ENCODE data around the gene DHRS4.

DHRS4 gene

DNA sequence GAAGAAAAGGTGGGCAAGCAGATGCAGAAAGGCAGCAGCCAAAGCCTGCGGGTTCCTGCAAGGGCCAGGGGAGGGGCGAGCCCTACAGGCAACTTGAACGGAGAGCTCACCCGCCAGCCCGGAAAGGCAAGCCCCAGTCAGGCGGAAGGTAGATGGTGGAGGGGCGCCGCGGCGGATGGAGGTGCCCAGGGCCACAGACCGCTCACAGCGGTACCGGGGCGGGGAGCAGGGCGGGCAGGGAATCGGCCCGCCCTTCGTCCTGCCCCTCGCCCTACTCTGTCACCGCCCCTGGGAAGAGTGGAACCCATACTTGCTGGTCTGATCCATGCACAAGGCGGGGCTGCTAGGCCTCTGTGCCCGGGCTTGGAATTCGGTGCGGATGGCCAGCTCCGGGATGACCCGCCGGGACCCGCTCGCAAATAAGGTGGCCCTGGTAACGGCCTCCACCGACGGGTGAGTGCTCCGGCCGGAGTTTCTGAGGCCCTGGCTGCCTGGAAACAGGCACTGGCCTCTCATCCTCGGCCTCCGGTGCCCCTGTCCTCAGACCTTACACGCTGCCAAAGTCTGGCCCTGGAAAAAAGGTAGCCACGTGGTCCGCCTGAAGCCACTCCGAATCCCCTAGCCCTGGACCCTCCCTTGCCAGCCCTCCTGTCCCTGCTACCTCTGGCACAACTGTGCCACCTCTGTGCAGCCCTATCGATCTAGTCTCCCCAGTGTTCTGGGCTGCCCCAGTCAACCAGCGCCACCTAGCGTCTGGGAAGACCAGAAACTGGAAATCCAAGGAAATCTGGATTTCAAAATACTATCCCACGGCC lies at the start of gene DHRS4:
DHRS4 (plus strand) TSS at position 307 of the 815 bp plus-strand sequence; CDS start at position 326, 19 bp downstream.
- peak; percentile 87 for DNase-seq

DNA sequence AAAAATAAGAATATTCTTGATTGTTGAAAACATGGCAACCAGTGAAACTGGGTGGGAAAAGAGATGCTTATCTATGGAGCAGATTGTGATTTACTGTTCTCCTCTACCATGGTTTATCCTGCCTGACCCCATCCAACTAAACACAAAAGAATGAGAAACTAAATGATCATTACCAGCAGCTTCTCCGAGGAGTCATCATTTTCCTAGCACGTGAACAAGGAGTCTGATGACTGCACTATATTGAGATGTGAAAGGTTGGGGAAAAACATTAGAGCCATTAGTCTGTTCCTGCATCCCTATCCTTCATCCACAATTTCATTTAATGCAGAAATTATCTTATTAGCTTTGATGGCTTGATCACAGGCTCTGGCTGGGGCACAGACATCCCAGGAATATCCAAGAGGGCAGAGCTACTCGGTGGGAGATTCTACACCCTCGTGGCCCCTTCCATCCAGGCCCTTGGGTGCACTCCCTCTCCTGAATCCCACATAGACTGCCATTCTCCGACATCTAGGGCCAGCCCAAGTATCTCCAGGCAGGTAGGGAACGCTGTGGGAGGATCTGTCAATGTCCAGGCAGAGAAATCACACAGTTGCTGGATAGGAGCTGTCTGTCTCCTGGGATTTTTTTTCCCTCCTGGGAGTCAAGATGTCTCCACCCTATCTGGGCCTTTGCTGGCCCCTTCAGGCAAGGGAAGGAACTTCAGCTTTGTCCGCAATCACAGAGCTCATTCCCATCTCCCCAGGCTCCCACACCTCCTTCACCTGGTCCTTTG lies 43.3 kb upstream of the DHRS4 start:
- peak; percentile 30 for DNase-seq

DNA sequence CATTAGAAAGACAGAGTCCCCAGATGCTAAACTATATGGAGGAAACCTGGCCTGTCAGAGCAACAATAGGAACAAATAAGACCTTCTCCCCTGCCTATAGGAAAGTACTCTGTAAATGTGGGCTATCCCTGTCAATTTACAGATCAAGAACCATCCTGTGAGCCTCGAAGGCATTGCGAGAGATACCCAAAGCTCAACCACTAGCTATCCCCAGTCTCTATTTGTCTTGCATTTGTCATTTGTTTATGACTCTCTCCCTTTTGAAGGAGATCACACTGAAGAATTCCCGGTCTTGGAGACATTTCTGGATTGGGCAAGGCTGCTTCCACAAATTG lies 42.7 kb upstream of the DHRS4 start:
- no peak for DNase-seq

DNA sequence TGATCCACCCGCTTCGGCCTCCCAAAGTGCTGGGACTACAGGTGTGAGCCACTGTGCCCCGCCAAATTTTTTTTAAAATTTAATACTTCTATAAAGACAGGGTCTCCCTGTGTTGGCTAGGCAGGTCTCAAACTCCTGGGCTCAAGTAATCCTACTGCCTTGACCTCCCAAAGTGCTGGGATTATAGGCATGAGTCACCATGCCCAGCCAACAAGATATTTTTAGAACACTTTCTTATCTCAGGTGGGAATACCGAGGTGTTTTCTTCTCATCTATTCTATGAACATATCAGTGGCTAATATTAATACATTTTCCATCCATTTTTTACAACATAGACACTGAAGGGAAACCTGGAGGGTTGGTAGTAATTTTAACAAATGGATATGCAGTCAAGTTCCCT lies 38.0 kb upstream of the DHRS4 start:
- no peak for DNase-seq

DNA sequence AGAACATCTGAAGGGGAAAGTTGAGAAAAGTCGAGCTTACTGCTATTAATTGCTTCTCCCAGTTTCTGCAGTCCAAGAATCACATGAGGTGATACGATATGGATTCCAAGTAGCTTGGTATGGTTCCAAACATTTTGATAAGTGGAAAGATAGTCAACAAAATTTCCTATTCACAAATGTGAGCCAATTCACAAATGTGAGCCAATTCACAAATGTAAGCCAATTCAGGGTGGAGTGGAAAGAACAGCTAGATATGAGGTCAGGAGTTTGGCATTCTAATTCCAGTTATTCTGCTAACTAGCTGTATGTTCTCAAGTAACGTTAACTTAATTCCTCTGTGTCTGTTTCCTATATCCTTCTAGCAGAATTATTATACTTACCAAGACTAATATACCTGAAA lies 37.6 kb upstream of the DHRS4 start:
- DNase-seq, result no peak

DNA sequence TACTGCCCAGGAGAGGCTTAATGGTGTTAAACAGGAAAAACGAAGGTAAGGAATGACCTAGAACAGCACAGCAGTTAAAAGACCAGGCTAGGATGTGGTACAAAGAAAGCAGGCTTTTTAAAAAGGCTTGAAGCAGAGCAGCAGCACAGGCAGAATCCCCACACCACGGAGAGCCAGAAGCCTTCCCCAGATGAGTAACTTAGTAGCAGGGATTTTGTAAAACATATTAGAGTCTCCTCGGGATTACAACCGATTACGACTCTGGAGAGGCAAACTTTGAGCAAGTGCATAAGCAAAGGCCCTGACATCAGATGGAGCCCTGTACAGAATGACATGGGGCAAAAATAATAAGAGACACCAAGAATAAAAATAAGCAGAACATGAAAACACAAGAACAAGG lies 37.1 kb upstream of the DHRS4 start:
- no peak for DNase-seq

DNA sequence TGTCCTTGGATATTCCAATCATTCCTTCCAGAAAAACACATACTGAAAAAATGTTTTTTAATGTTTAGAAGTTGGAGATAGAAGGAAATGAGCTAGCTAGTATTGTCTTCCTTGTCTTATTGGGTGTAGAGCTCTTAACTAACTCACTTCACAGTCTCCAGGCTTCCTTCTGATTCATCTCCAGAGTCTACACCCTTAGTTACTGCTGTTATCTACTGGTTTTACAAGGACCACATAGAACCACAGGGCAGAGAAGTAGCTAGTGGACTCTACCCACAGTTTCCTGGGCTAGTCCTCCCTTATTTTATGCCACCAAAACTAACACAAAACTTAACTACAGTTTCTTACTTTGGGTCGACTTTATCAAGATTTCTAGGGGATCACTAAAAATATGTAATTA lies 31.0 kb upstream of the DHRS4 start:
- DNase-seq, result no peak

DNA sequence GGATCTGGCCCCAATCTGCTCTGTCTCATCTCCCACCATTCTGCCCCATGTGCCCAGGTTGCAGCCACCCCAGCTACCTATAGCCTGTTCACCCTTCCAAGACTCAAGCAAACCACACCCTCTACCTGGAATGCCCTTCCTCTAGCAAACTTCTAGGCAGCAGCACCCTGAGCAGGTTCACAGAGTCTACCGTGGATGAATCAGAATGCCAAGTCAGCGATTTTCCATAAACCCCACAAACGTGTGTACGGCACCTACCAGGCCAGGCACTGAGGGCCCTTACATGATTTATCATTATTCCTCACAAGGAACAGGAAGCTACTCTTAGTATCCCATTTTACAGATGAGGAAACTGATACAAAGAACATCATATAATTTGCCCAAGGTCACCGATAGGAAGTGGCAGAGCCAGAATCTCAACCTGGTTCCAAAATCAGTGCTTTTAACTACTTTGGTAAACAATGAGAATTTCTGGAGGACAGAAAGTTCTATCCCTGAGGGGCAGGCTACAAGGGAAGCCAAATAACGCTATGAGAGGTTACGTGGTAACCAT lies 28.0 kb upstream of the DHRS4 start:
- DNase-seq, result no peak

DNA sequence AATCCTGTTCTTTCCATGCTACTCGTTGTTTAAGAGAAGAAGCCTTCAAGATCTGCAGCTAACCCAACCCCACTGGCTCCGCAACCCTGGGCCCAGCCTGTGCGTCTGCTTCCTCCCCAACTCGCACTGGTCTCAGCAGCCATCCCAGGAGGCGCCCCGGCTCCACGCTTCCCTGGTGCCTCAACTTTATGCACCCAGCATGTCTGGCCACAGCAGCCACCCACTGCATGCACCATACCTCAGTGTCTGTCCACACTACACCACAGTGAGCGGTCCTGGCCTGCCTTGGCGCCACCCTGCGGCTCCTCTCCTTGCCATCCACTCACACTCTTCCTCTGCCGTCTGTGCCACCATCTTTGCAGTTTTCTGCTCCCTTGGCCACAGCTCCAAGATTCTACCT lies 27.0 kb upstream of the DHRS4 start:
- DNase-seq, result no peak

DNA sequence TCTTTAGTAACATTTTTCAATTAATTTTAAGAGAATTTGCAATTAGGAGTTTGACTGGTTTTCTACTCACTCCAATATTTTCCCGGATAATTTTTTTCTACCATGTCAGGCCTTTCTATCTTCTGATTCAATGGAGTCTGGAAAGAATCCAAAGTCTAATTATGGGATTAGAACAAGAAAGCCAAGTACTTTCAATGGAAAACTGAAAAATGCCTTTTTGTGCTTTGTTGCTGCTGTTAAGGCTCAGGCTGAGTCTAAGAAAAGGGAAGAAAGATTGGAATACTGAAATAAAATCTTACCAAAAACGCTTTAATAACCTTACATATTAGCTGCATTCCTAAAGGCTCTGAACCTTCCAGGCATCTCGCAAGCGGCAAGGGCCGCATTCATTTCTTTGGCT lies 24.4 kb upstream of the DHRS4 start:
- no peak for DNase-seq

DNA sequence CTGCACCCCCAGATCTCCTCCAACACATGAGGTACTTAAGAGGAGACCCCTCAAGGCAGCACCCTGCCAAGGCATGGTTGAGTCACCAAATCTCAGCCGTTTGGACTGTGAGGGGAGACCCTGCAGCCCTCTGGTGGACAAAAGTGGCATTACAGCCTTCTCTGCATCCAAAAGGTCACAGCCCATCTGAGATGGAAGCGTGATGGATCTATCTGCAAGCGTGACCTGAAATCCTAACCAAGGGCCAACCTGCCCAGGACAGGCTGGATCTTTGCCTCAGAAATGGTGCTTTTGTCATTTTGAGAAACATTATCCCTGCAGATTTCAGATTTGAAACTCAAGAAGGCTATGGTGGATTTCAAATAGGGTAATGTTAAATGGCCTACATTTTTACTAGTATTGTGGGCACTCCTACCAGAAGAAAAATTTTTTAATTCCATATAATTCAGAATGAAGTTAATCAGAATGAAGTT lies 23.7 kb upstream of the DHRS4 start:
- peak; percentile 79 for DNase-seq

DNA sequence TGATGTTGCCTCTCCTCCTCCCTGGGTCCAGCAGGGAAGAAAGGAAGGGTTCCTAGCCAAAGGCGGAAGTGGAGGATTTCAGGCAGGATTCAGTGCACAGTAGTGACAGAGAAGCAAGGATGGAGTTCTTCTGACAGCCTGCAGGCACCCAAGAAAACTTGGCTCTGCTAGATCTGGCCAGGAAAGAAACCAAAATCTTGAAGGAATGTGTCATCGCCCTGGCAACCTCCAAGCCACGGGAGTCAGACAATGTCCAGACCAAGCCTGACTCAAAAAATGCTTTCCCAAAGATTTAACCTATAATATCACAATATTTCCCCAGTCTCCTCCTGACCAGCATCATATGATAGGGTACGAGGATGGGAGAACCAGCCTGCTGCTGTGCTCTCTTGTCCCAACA lies 22.8 kb upstream of the DHRS4 start:
- no peak for DNase-seq

DNA sequence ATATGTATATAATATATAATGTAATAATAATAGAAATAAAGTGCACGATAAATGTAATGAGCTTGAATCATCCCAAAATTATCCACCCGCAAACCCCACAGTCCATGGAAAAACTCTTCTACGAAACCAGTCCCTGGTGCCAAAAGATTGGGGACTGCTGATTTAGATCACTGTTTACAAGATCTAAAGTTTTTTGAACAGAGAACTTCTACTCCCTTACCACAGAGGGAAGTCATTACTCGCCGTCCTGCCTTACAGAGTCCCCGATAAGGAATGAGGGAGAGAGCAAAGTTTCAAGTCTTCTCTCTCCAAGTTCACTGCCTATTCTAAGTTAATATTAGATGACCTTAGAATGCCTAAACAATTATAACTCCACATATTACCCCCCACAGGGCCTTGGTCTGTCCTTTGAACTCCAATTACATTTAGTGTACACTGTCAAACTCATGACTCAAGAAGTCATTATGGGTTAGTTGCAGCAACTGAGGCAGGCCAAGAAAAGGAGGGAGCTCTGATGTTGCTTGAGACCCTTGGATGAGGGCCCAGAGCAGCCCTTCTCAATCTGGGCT lies 21.8 kb upstream of the DHRS4 start:
- no peak for DNase-seq

DNA sequence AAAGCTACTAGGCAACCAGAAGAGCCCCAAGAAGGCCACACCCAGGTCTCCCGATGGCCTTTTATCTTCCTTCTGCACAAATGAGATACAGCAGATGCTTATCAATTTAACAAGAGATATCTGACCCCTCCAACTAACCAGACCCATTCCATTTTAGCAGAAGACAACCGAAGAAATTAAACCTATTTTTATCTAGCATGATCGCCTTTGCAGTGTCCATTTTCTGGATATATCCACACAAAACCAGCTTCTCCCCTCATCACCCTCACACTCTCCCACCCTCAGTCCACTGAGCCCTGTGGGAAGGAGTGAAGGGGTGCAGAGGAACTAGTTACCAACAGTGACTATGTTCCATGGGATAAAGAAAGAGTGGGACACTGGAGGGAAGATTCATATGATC lies 20.9 kb upstream of the DHRS4 start:
- no peak for DNase-seq

DNA sequence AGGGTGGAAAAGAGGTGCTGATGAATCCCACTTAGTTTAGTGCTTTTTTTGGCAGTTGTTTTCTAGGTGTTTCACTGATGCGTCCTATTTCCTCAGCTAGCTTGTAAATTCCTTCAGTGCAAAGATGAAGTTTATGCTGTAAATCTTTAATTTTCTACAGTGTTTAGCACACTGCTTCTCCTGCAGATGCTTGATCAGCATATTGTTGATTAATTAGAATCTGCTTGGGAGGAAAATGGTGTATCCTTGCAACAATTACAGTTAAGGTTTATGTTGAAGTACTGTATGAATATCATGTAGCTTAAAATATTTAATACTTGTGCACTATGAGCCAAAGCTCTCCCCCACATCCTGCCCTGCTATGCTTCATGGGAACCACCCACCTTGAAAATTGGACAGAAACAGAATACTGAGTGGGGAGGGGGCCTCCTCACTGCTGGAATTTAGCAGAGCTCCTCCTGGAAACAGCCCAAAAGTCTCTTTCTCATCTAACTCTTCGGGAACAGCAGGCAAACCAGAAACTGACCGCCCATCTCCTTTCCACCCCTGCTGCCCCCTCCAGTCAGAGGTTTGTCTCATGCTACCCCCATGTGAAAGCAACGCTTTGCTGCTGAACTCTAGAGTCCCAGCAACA lies 20.3 kb upstream of the DHRS4 start:
- no peak for DNase-seq

DNA sequence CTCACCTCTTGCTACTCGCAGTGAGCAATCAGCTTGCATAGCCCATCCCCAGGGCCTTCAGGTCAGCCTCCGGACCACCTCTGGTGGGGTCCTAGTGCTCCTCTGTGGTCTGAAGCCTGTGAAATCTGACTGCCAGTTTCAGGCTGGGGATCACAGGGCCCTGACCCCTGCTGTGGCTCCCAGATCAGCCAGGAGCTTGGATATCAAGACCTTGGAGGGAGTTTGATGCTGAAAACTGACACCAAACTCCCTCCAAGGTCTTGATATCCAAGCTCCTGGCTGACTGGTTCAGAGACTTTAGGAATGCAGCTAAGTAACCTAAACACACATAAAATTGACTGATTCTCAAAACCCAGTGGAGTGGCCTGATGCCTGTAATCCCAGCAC lies 19.8 kb upstream of the DHRS4 start:
- DNase-seq, result no peak

DNA sequence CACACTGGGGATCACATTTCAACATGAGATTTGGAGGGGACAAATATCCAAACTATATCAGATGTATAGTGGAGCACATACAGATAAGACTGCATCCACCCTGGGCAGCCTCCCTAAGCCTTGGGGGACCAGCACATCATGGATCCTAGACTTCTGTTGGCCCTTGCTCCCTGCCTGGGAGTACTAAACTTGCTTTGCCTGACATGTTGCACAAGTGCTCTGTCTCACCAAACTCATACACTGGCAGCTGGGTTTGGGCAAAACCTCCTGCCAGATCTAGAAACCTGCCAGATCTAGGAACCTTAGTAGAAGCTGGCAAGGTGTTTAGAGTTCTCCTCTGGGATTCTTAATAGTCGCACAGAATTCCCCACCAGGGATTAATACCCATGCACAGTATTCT lies 18.4 kb upstream of the DHRS4 start:
- DNase-seq, result no peak

DNA sequence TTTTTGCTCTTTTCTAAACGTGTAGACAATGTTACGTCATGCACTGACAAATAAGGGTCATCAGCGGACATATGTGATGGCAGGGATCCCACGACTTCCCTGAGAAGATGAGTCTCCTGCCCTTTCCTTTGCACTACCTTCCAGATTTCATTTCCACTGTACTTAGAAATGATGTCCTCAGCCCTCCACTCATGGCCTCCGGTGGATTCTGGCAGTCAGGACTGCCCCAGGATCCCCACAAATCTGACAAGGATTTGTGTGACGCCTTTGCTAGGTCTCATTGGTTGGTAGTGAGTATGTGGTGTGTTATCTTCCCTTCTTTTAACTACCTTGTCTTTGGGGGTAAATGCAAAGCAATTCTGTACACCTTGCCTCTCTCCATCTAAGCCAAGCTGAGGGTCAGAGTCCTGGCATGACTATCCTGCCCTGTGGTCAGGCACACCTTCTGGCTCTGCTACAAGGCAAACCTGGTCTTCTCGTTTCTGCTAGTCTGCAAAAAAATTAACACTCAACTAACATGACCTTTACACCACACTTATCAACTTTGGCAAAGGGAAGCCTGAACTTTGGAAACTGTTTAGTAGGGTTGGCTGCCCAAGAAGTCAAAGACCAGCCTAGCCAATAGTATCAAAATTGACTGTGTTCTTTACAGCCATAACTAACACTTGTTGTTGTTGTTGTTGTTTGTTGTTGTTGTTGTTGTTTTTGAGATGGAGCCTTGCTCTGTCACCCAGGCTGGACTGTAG lies 17.3 kb upstream of the DHRS4 start:
- DNase-seq, result no peak

DNA sequence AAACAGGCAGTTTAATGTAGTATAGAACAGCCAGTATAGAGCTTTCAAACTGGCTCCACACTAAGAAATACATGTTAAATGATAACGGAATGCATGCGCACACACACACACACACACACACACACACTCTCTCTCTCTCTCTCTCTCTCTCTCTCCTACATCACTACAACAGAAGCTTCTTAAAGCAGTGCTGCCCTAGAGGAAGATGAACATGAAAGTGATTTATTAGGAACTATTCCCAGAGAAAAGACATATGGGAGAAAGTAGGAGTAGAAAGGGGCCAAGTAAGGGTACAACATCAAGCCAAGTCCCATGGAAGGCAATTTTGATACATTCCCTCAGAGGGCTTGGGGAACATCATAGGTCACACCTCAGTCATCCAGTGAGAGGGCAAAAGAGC lies 16.4 kb upstream of the DHRS4 start:
- no peak for DNase-seq

DNA sequence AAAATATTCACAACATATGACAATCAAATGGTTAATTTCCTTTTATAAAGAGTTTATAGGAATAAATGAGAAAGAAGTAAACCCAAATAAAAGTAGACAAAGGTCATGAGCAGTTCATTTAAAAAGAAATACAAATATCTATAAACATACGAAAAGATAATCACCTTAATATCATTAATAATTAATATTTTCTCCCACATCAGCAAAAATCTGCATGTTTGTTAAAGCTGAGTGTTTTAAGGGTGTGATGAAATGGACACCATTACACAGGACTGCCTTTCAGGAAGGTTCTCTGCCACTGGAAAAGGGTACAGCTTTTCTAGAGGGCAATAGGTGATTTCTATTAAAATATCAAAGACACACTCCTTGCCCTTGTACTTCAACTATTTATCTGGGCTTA lies 14.7 kb upstream of the DHRS4 start:
- DNase-seq, result no peak

DNA sequence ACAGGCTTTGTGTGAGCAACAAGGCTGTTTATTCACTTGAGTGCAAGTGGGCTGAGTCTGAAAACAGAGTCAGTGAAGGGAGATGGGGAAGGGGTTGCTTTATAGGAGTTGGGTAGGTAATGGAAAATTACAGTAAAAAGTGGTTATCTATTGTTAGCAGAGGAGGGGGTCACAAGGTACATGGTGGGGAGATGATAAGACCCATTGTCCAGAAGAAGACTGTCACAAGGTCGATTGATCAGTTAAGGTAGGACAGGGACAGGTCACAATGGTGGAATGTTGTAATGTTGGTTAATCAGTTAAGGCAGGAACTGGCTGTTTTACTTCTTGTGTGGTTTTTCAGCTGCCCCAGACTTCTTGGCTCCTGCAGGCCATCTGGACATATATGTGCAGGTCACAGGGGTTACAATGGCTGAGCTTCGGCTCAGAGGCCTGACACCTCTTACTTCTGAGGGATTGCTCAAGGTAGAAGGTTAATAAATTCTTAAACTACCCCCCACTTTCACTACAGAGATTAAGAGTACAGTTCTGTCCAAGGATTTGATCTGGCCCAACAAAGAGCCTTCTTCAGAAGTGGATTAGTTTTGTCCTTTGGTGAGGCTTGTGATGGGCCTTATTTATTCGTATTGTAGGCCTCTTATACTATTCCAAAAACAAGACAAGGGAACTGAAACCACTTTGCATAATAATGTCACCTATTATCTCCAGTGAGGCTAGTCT lies 13.8 kb upstream of the DHRS4 start:
- DNase-seq, result no peak

DNA sequence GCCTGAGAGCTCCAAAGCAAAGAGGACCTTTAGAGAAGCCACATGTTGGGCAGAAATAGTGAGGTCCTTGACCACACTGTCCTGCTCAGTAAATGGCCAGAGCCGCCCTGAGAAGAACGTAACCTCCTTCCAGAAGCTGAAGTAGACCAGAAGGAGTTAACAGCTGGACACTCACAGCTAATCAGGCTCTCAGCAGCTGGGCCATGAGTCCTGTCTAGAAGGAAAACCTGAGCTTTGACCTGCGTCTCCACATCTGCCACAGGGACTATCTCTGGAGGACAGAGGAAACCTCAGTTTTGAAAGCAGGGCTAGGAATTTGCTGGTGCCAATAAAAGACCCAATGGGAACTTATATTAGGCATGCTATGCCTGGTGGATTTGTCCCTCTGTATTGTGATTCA lies 12.3 kb upstream of the DHRS4 start:
- DNase-seq, result no peak

Measured in activated CD4-positive, alpha-beta T cell treated with anti-CD3 and anti-CD28 coated beads, Interleukin-2, amount 50 U/mL, for 16 hours (primary cell).